ENCODE data around the gene RNF112. TPM values are rescaled to one million over a fixed set of nuclear protein-coding genes. Genes with fewer than 3 reads are reported as not detected.

Gene RNF112
- total RNA-seq, 1 donor from 2014 or later, result 0.12 TPM

- DNase-seq (ENCODE audit: extremely low read depth, low read depth, low spot score), result no peak
Measured at GRCh38 chr17:19387921-19388521, 23.0 kb upstream of the RNF112 start.

- DNase-seq (ENCODE audit: extremely low read depth, low read depth, low spot score), result no peak
Measured at GRCh38 chr17:19388791-19389785, 21.9 kb upstream of the RNF112 start.

- no peak for DNase-seq (ENCODE audit: extremely low read depth, low read depth, low spot score)
Measured at GRCh38 chr17:19390951-19391350, 20.1 kb upstream of the RNF112 start.

- no peak for DNase-seq (ENCODE audit: extremely low read depth, low read depth, low spot score)
Measured at GRCh38 chr17:19391432-19391831, 19.6 kb upstream of the RNF112 start.

GRCh38 chr17:19392303-19392702 is 18.7 kb upstream of the RNF112 start:
- DNase-seq (ENCODE audit: extremely low read depth, low read depth, low spot score), result no peak

- DNase-seq (ENCODE audit: extremely low read depth, low read depth, low spot score), result no peak
Measured at GRCh38 chr17:19397556-19398041, 13.4 kb upstream of the RNF112 start.

GRCh38 chr17:19398301-19399181 is 12.5 kb upstream of the RNF112 start:
- peak; percentile 65 for DNase-seq (ENCODE audit: extremely low read depth, low read depth, low spot score)

- no peak for DNase-seq (ENCODE audit: extremely low read depth, low read depth, low spot score)
Measured at GRCh38 chr17:19399750-19400450, 11.1 kb upstream of the RNF112 start.

GRCh38 chr17:19401321-19402010 is 9.6 kb upstream of the RNF112 start:
- no peak for DNase-seq (ENCODE audit: extremely low read depth, low read depth, low spot score)

- DNase-seq (ENCODE audit: extremely low read depth, low read depth, low spot score), result no peak
Measured at GRCh38 chr17:19402171-19402570, 8.9 kb upstream of the RNF112 start.

- DNase-seq (ENCODE audit: extremely low read depth, low read depth, low spot score), result no peak
Measured at GRCh38 chr17:19403021-19403420, 8.0 kb upstream of the RNF112 start.

GRCh38 chr17:19404264-19404663 is 6.8 kb upstream of the RNF112 start:
- no peak for DNase-seq (ENCODE audit: extremely low read depth, low read depth, low spot score)

GRCh38 chr17:19405114-19405513 is 5.9 kb upstream of the RNF112 start:
- DNase-seq (ENCODE audit: extremely low read depth, low read depth, low spot score), result no peak

GRCh38 chr17:19407601-19408345 is 3.3 kb upstream of the RNF112 start:
- DNase-seq (ENCODE audit: extremely low read depth, low read depth, low spot score), result no peak

GRCh38 chr17:19408346-19408710 is 2.7 kb upstream of the RNF112 start:
- DNase-seq (ENCODE audit: extremely low read depth, low read depth, low spot score), result no peak

- DNase-seq (ENCODE audit: extremely low read depth, low read depth, low spot score), result no peak
Measured at GRCh38 chr17:19409066-19409465, 2.0 kb upstream of the RNF112 start.

- DNase-seq (ENCODE audit: extremely low read depth, low read depth, low spot score), result no peak
Measured at GRCh38 chr17:19409509-19409908, 1.5 kb upstream of the RNF112 start.

GRCh38 chr17:19410091-19410490 is 941 bp upstream of the RNF112 start:
- DNase-seq (ENCODE audit: extremely low read depth, low read depth, low spot score), result no peak

- no peak for DNase-seq (ENCODE audit: extremely low read depth, low read depth, low spot score)
Measured at GRCh38 chr17:19411631-19412030, 599 bp downstream of the RNF112 start.

Measured in glomerular endothelial cell (primary cell).